Tibial artery (tissue), 4 donors: ENCODE measurements around the gene PCDHGB2.
"Not testable (repeated sequence)": the region's sequence is repeated elsewhere in the genome, so short reads cannot be mapped to it uniquely, and the experiment has no call there.

Source experiments
- DNase-seq, 2 donors: peaks; one replicate each; pipeline ENCODE4 v3.0.0-alpha.2; 2019
- H3K27ac ChIP-seq, 2 donors: fragments of 200-600 bp; sonication (generic) in 1 of 2; 1 replicate in 1 of 2; 2 replicates in 1 of 2; pipeline ENCODE4 v1.5.1; 2018 to 2019; ENCODE audit warnings: mild to moderate bottlenecking in 1 of 2
- H3K27me3 ChIP-seq, 2 donors: fragments of 200-600 bp; sonication (generic) in 1 of 2; one replicate each; pipeline versions ENCODE4 v1.5.1 to v1.6.0; 2016 to 2019
- H3K36me3 ChIP-seq, 3 donors: fragments of 200-600 bp; sonication (generic) in 2 of 3; one replicate each; pipeline ENCODE4 v1.5.1; 2016 to 2019; ENCODE audit warnings: mild to moderate bottlenecking in 2 of 3
- H3K4me1 ChIP-seq, 4 donors: fragments of 200-600 bp; sonication (generic) in 2 of 4; 1 replicate in 3 of 4; 2 replicates in 1 of 4; pipeline ENCODE4 v1.5.1; 2016 to 2019
- H3K4me3 ChIP-seq, 2 donors: fragments of 200-600 bp; sonication (generic) in 1 of 2; 1 replicate in 1 of 2; 2 replicates in 1 of 2; pipeline ENCODE4 v1.5.1; 2018 to 2019; ENCODE audit warnings: mild to moderate bottlenecking in 2 of 2
- H3K9me3 ChIP-seq, 3 donors: fragments of 200-600 bp; sonication (generic) in 1 of 3; one replicate each; pipeline ENCODE4 v1.5.1; 2016 to 2019
- CTCF ChIP-seq, 2 experiments: fragments of 200-600 bp in 1 of 2; fragments of 450-650 bp in 1 of 2; IDR thresholded peaks; one replicate each; pipeline ENCODE4 v1.5.1; 2017 to 2019; ENCODE audit warnings: antibody characterized with exemption in 2 of 2, mild to moderate bottlenecking in 1 of 2, moderate library complexity in 1 of 2
- intact Hi-C: fragments of 100-400 bp; cut with DNase I; formaldehyde crosslinking; loops from one replicate; pipeline ENCODE4 v1.15.0; 2023; ENCODE audit warnings: low total_unique reads

Gene PCDHGB2

GRCh38 chr5:141402553-141403243 is 42.9 kb downstream of the PCDHGB2 start, which contains the start of gene PCDHGA9:
PCDHGA9 (plus strand) TSS chr5:141402778; CDS start chr5:141402953, 175 bp downstream.
- intact Hi-C loops, result no loop called here
- DNase-seq, result peak in 1 of 2 donors; percentile 59

GRCh38 chr5:141403387-141403786 is 43.6 kb downstream of the PCDHGB2 start:
- no peak for TF ChIP-seq CTCF (IDR thresholded peaks at IDR 0.05)
- peak overlapping the region in 1 of 2 donors; percentile 31 for H3K4me3 ChIP-seq
- H3K4me1 ChIP-seq, result no peaks in the 10 kb centered on the region
- intact Hi-C loops, result no loop called here
- H3K9me3 ChIP-seq, result peaks cover 36 to 100% (median 89%) of the 10 kb centered on the region in 3 donors
- no peaks in the 10 kb centered on the region for H3K27me3 ChIP-seq
- H3K27ac ChIP-seq, result no peak overlapping the region
- DNase-seq, result no peak
- peaks cover 10 to 54% (median 54%) of the 10 kb centered on the region in 3 donors for H3K36me3 ChIP-seq

More at GRCh38 chr5:141402553-141403243, 42.9 kb downstream of the PCDHGB2 start, which contains the start of gene PCDHGA9:
- no peaks in the 10 kb centered on the region for H3K4me1 ChIP-seq
- peak within 1 kb of the TSS; percentile 29 to 31 for H3K4me3 ChIP-seq
- peaks cover 10 to 54% (median 51%) of the 10 kb centered on the region in 3 donors for H3K36me3 ChIP-seq
- no peak within 1 kb of the TSS for H3K27ac ChIP-seq
- TF ChIP-seq CTCF (IDR thresholded peaks at IDR 0.05), result peak in 1 of 2 experiments; percentile 16
- H3K9me3 ChIP-seq, result peaks cover 35 to 98% (median 85%) of the 10 kb centered on the region in 3 donors
- no peaks in the 10 kb centered on the region for H3K27me3 ChIP-seq

- peak in 1 of 2 donors; percentile 55 for DNase-seq
- peak; percentile 36 to 39 for TF ChIP-seq CTCF (IDR thresholded peaks at IDR 0.05)
- peak within 1 kb of the TSS; percentile 23 to 39 for H3K4me3 ChIP-seq
- H3K27ac ChIP-seq, H3K27me3 ChIP-seq, H3K4me1 ChIP-seq, intact Hi-C loops: not testable (repeated sequence)
- peaks cover 7 to 68% (median 63%) of the 10 kb centered on the region in 3 donors for H3K36me3 ChIP-seq
- peaks cover 25 to 98% (median 91%) of the 10 kb centered on the region in 3 donors for H3K9me3 ChIP-seq
Measured at GRCh38 chr5:141407790-141408505, 48.2 kb downstream of the PCDHGB2 start, which contains the start of gene PCDHGB6. PCDHGB6 (plus strand) TSS chr5:141408021; CDS start chr5:141408203, 182 bp downstream.

- Histone ChIP-seq H3K36me3 (peaks cover 8 to 65% (median 63%) of the 10 kb centered on the region in 3 donors), H3K9me3 (peaks cover 27 to 98% (median 91%) of the 10 kb centered on the region in 3 donors), H3K4me3 (no peak overlapping the region), H3K27ac (no peak overlapping the region), H3K27me3 (no peaks in the 10 kb centered on the region), H3K4me1 (no peaks in the 10 kb centered on the region)
- intact Hi-C loops, result loop anchor here (10.0 kb wide), 2 partner anchors 85 to 145 kb away; partner anchors contain the start of gene TAF7
- no peak for TF ChIP-seq CTCF (IDR thresholded peaks at IDR 0.05)
- DNase-seq, result no peak
Measured at GRCh38 chr5:141409598-141410306, 50.0 kb downstream of the PCDHGB2 start.

GRCh38 chr5:141411575-141411974 is 51.8 kb downstream of the PCDHGB2 start:
- H3K36me3 ChIP-seq, result peaks cover 5 to 66% (median 56%) of the 10 kb centered on the region in 3 donors
- no peak for TF ChIP-seq CTCF (IDR thresholded peaks at IDR 0.05)
- no peak for DNase-seq
- H3K9me3 ChIP-seq, result peaks cover 27 to 97% (median 87%) of the 10 kb centered on the region in 3 donors
- no peaks in the 10 kb centered on the region for H3K27me3 ChIP-seq
- intact Hi-C loops, result loop anchor here (10.0 kb wide), 2 partner anchors 87 to 143 kb away; partner anchors contain the start of gene TAF7
- no peaks in the 10 kb centered on the region for H3K4me1 ChIP-seq
- no peak overlapping the region for H3K27ac ChIP-seq
- no peak overlapping the region for H3K4me3 ChIP-seq
